HG03135 (cell line): ENCODE measurements around the gene ANKRD13B.

Source experiments
- ATAC-seq: cut with Tn5 transposase; IDR thresholded peaks from one replicate; pipeline ENCODE4 v1.9.1; 2021; ENCODE audit warnings: mild to moderate bottlenecking, moderate library complexity; ENCODE audit not compliant: unreplicated experiment

ANKRD13B gene

DNA sequence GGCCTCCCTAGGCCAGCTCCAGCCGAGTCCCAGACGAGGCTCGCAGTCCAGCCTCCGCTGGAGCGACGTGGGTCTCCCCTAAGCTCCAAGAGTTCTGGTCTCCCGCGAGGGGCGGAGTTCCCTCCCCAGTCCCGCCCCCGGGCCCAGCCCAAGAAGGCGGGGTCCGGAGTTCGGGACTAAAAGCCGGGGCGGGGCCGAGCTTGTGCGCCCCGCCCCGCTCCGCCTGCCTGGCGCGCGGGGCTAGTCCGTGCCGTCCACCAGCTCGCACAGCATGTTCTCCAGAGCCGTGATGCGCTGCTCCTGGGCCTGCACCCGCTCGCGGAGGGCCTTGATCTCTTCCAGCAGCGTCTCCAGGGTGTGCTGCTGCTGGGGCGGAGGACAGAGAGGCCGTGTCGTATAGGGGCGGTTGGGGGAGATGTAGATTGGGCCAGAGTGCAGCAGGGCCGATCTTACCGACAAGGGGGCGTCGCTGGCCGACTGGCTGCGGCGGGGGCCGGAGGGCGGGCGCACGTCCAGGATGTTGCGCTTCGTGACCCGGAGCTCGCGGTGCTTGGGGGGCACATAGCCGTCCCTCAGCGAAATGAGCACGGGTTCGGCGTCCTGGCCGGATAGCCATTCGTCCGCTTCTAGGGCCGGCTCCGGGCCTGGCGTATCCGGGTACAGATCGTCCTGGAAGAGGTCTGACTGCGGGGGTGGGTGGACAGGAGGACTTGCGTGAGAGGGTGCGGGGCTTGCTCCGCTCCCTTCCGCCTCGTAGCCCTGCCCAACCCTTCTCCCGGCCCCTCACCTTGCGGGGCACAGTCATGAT, 22.8 kb downstream of the ANKRD13B start:
- peak; percentile 46 for ATAC-seq

- ATAC-seq = no peak
Measured at GRCh38 chr17:29616300-29617048, 23.5 kb downstream of the ANKRD13B start.

DNA sequence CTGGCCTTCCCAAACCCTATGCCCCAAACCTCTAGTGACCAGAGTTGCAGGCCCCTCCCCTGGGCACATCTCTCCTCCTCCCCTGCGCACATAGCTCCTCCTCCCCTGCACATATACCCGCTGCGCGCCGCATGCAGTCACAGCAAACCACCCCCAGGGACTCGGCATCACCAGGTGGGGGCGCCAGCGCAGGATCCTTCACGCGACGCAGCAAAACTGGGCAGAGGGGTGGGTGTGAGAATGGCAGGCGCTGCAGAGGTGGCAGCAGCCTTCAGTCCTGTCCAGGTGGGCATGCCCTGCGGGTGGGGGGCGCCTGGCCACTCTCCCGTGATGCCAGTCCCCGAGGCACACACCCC, 24.2 kb downstream of the ANKRD13B start:
- ATAC-seq = peak; percentile 46

- no peak for ATAC-seq
Measured at GRCh38 chr17:29617481-29618271, 24.7 kb downstream of the ANKRD13B start.

GRCh38 chr17:29618272-29619065, 25.5 kb downstream of the ANKRD13B start:
- no peak for ATAC-seq

- no peak for ATAC-seq
Measured at GRCh38 chr17:29619251-29619650, 26.3 kb downstream of the ANKRD13B start.

DNA sequence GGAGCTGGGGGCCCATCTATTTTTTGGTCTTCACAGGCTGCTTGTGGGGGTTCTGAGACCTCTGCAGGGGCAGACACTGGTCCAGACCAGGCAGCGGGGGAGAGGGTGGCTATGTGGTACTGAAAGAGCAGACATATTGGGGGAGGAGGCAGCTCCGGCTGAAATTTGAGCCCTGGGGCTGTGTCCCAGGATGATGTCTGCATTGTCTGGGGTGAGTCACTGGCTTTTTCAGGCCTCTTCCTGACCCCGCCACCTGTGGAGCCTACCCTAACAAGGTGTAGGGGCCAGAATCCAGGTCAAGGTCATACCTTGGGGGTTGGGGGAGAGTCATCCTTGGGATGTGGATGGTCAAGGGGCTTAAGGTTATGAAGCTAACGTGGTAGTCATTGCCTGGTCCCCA, 27.3 kb downstream of the ANKRD13B start:
- ATAC-seq = no peak

GRCh38 chr17:29620779-29621500, 28.0 kb downstream of the ANKRD13B start:
- no peak for ATAC-seq

DNA sequence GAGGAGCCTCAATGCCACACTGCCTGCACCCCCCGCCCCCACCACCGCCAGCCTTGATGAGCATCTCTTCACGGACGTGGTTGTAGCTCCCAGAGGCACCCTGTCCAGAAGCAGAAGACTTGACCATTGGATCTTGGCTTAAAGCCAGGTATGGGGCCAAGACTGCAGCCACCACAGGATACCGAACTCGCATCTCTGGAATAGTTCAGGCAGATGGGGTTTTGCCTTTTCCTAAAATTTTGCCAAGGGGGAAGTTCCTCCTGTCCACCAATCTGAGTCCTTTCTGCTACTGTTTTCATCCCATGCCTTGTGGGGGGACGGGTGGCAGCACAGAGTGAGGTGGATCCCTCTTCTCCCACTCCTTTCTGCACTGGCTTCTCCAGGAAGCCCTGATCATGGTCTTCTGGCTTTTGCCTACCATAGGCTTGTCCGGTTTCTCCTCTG, 28.8 kb downstream of the ANKRD13B start:
- no peak for ATAC-seq

- ATAC-seq = peak; percentile 53
Measured at GRCh38 chr17:29622337-29623282, 29.7 kb downstream of the ANKRD13B start, which contains the start of gene CORO6. CORO6 (minus strand) TSS chr17:29622912; CDS start chr17:29621421, 1,491 bp downstream.

DNA sequence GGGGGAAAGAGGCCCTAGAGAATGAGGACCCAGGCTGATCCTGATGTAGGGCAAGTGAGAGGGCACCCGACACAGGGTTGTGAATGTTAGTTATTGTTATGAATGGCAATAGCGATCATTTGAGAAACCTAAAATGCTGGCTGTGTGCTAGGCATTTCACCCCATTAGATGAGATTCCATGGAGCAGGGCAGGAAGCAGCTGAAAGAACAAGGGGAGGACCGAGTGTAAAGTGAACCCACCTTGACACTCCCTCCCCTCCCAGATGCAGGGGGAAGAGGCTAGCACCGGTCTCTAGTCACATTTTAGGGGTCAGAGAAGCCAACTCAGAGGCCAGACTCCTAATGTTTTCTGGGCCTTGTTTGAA, 30.3 kb downstream of the ANKRD13B start:
- no peak for ATAC-seq

- no peak for ATAC-seq
Measured at GRCh38 chr17:29624586-29624985, 31.7 kb downstream of the ANKRD13B start.

DNA sequence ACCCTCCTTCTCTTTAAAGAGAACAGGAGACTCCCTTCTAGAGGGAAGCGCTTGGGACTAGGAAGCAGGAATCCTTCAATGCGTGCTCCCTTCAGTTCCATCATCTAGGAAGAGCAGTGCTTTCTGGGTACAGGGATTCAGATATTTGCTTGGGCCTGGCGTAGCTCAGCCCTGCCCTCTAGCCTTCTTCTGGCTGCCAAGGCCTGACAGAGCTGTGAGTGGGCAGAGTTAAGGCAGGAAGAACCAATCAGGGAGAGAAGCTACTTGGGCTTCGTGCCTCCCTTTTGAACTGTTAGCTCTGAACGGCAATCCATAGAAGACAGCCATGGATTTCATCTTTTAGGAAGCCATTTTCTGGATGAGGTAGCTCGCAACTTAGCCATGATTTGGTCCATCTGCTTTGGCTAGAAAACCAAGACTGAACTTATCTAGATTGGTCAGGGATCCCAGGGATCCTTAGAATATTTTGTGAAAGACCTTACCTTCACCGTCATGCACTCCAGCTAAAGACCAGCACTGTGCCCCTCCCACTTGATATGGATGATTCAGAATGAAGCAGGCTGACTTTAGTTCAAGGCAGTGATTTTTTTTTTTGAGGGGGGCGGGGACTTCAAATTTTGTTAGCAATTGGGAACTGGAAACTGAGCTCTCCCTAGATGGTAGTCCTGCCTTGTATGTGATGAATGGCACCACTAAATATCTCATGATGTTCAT, 32.3 kb downstream of the ANKRD13B start:
- no peak for ATAC-seq

GRCh38 chr17:29627951-29628350, 35.0 kb downstream of the ANKRD13B start:
- no peak for ATAC-seq

GRCh38 chr17:29628644-29629043, 35.7 kb downstream of the ANKRD13B start:
- no peak for ATAC-seq

DNA sequence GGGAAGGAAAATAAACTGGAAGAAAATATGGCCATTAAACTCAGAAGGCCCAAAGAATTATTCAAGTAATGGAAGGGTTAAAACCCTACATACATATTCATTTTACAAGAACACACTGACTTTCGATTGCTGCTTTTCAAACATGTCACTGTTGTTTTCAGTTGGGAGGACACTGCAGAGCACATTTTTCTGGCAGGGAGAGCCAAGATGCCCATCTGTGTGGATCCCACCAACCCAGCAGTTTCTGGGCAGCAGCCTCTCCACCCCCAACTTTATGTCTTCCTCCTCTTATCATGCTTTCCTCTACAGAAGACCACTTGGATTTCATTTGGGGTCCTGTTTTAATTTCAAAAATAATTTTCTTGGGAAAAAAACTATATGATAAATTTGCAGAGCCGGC, 36.9 kb downstream of the ANKRD13B start:
- no peak for ATAC-seq

- ATAC-seq = no peak
Measured at GRCh38 chr17:29630630-29631193, 37.8 kb downstream of the ANKRD13B start.

GRCh38 chr17:29633886-29634285, 41.0 kb downstream of the ANKRD13B start:
- ATAC-seq = no peak
